Neural cell (in vitro differentiated cells): ENCODE measurements around the gene CRK.

ENCODE experiments used
- EP300 ChIP-seq: fragments of 450-650 bp; conservative IDR thresholded peaks from 2 replicates; pipeline ENCODE4 v1.6.1; 2014; ENCODE audit warnings: antibody characterized with exemption, mild to moderate bottlenecking, moderate library complexity; ENCODE audit not compliant: poor library complexity, severe bottlenecking
- EZH2 ChIP-seq: fragments of 200-600, 300-800 bp; shearing (Covaris generic), sonication (generic); IDR thresholded peaks from 2 replicates; pipeline ENCODE4 v1.6.1; 2014; ENCODE audit warnings: antibody characterized with exemption, low read length, borderline replicate concordance, mild to moderate bottlenecking; ENCODE audit not compliant: insufficient read depth, poor library complexity, severe bottlenecking
- POLR2AphosphoS5 ChIP-seq: IDR thresholded peaks from 2 replicates; pipeline ENCODE4 v1.6.1; 2012
- RAD21 ChIP-seq: fragments of 450-650 bp; conservative IDR thresholded peaks from 2 replicates; pipeline ENCODE4 v1.6.1; 2014; ENCODE audit warnings: antibody characterized with exemption, mild to moderate bottlenecking, moderate library complexity
- REST ChIP-seq: IDR thresholded peaks from 2 replicates; pipeline ENCODE4 v1.6.1; 2012; ENCODE audit warnings: borderline replicate concordance
- SMC3 ChIP-seq: fragments of 450-650 bp; conservative IDR thresholded peaks from 2 replicates; pipeline ENCODE4 v1.6.1; 2014; ENCODE audit warnings: antibody characterized with exemption, mild to moderate bottlenecking, moderate library complexity; ENCODE audit not compliant: poor library complexity
- TAF1 ChIP-seq: IDR thresholded peaks from 2 replicates; pipeline ENCODE4 v1.6.1; 2012; ENCODE audit warnings: low read depth
- TF ChIP-seq, protein P1 (sequence below): fragments of 450-650 bp; IDR thresholded peaks from 2 replicates; pipeline ENCODE4 v1.5.1; 2014; ENCODE audit warnings: antibody characterized with exemption, mild to moderate bottlenecking, moderate library complexity; ENCODE audit not compliant: poor library complexity, severe bottlenecking

DNA sequence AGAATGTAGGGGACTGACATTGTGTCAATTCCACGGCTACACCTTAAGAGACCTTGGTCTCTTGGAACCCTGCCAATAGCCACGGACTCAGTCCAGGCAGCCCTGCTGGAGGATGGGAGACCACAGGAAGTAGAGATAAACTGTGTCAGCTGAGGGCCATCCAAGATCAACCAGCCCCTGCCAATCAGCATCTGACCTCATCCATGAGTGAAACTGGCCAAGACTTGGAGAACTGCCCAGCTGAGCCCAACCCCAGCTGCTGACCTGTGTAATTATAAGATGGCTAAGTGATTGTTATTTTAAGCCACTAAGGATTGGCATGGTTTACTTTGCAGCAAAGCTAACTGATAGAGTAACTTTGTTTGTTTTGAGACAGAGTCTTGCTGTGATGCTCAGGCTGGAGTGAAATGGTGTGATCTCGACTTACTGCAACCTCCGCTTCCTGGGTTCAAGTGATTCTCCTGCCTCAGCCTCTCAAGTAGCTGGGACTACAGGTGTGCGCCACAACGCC, 42.7 kb downstream of the CRK start:
- TF ChIP-seq, protein P1, sequence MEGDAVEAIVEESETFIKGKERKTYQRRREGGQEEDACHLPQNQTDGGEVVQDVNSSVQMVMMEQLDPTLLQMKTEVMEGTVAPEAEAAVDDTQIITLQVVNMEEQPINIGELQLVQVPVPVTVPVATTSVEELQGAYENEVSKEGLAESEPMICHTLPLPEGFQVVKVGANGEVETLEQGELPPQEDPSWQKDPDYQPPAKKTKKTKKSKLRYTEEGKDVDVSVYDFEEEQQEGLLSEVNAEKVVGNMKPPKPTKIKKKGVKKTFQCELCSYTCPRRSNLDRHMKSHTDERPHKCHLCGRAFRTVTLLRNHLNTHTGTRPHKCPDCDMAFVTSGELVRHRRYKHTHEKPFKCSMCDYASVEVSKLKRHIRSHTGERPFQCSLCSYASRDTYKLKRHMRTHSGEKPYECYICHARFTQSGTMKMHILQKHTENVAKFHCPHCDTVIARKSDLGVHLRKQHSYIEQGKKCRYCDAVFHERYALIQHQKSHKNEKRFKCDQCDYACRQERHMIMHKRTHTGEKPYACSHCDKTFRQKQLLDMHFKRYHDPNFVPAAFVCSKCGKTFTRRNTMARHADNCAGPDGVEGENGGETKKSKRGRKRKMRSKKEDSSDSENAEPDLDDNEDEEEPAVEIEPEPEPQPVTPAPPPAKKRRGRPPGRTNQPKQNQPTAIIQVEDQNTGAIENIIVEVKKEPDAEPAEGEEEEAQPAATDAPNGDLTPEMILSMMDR = no peak
- TF ChIP-seq SMC3 (no peak), POLR2AphosphoS5 (no peak), EZH2 (no peak), EP300 (no peak), REST (no peak), RAD21 (no peak), TAF1 (no peak)
